PFSK-1 (cell line): ENCODE measurements around the gene KRABD2.

Experiments used
- REST ChIP-seq, 2 experiments: IDR thresholded peaks; 2 replicates each; pipeline versions ENCODE4 v1.6.1 to v1.8.0; 2011 to 2012; ENCODE audit warnings: low read depth in 2 of 2, low read length in 2 of 2, control low read depth in 1 of 2, inconsistent platforms in 1 of 2, mild to moderate bottlenecking in 1 of 2, moderate library complexity in 1 of 2; ENCODE audit not compliant: insufficient read depth in 1 of 2
- SIN3A ChIP-seq: IDR thresholded peaks from 2 replicates; pipeline ENCODE4 v1.6.1; 2012; ENCODE audit warnings: mild to moderate bottlenecking, low read length, moderate library complexity, borderline replicate concordance; ENCODE audit not compliant: insufficient read depth

GRCh38 chr17:8366231-8366630 lies 10.3 kb downstream of the KRABD2 start:
- TF ChIP-seq REST (IDR thresholded peaks at IDR 0.05; ENCODE audit: insufficient read depth in 1 of 2, low read depth in 2 of 2, low read length in 2 of 2), result no peak
- TF ChIP-seq SIN3A, result no peak
